ENCODE measurements around the gene CEP95. TPM values are rescaled to one million over a fixed set of nuclear protein-coding genes. Genes with fewer than 3 reads are reported as not detected.

The CEP95 gene
- total RNA-seq, 1 experiment from 2014 or later, result 77.0 TPM

- POLR2A ChIA-PET, result interaction anchor here (0.7 to 8.5 kb wide), 8 partner anchors 9 to 152 kb away, joined by 3 to 119 read pairs (median 4); partner anchors contain the start of genes CEP95 and DDX5
- Histone ChIP-seq H2AFZ (ENCODE audit: low read depth, low read length, poor library complexity, severe bottlenecking) (no peak within 1 kb of the TSS), H3K9me2 (ENCODE audit: insufficient read depth) (no peaks in the 10 kb centered on the region), H3K27ac (ENCODE audit: low read depth, low read length) (peak within 1 kb of the TSS; percentile 79), H3K9ac (ENCODE audit: low read length) (peak within 1 kb of the TSS; percentile 77), H3K4me3 (replicated peaks in 1 of 2; ENCODE audit: low read depth in 1 of 2, low read length in 2 of 2) (peak within 1 kb of the TSS; percentile 73 to 78), H3K79me2 (ENCODE audit: insufficient read depth, low read length) (peaks cover 74% of the 10 kb centered on the region), H4K20me1 (ENCODE audit: insufficient read depth) (peaks cover 35% of the 10 kb centered on the region; the same call in 1 of the 2 replicates), H3K4me1 (ENCODE audit: control insufficient read depth in 1 of 2, insufficient read depth in 2 of 2, low read length in 2 of 2) (peaks cover 10 to 52% of the 10 kb centered on the region in 2 experiments; a peak in 3 of 4 replicates), H3K4me2 (ENCODE audit: low read length) (peak within 1 kb of the TSS; percentile 80), H3K36me3 (ENCODE audit: control insufficient read depth in 1 of 2, insufficient read depth in 2 of 2, low read length in 2 of 2) (peaks cover 32 to 36% of the 10 kb centered on the region in 2 experiments), H3K27me3 (ENCODE audit: insufficient read depth, low read length) (no peaks in the 10 kb centered on the region), H3K9me3 (ENCODE audit: control insufficient read depth in 1 of 2, insufficient read depth in 1 of 2, low read depth in 1 of 2, low read length in 2 of 2) (no peaks in the 10 kb centered on the region)
- intact Hi-C loops (cut with micrococcal nuclease), result loop anchor here (1.0 to 10.0 kb wide), 3 partner anchors 9 to 352 kb away; partner anchors contain the start of genes CEP95, DDX5 and SMURF2
- RAD21 ChIA-PET (ENCODE audit: low non-redundant PET in 1 of 2, low total read pairs in 2 of 2, uncharacterized antibody in 2 of 2, unreplicated experiment in 2 of 2), result interaction anchor here in 1 of 2 experiments (0.7 to 1.7 kb wide), 3 partner anchors 10 to 77 kb away, joined by 3 to 5 read pairs (median 5); partner anchors contain the start of genes CEP95 and DDX5
- CTCF ChIA-PET, result interaction anchor here (1.3 to 4.5 kb wide), 3 partner anchors 9 to 76 kb away, joined by 3 to 68 read pairs (median 14); partner anchors contain the start of genes CEP95 and DDX5
- no peak for TF ChIP-seq SRF (IDR thresholded peaks at IDR 0.05; ENCODE audit: low read depth)
- TF ChIP-seq RAD21 (IDR thresholded peaks at IDR 0.05; ENCODE audit: low read depth), result peak; percentile 75
- TF ChIP-seq ELF1 (IDR thresholded peaks at IDR 0.05; ENCODE audit: borderline replicate concordance, low read depth), result peak; percentile 78
- TF ChIP-seq EZH2 (IDR thresholded peaks at IDR 0.05), result no peak
- peak; percentile 38; the same call in 1 of the 2 replicates for TF ChIP-seq CBX3 (IDR thresholded peaks at IDR 0.05; ENCODE audit: low read depth)
- TF ChIP-seq FOSL1 (IDR thresholded peaks at IDR 0.05; ENCODE audit: low read depth), result no peak
- TF ChIP-seq ZFX (IDR thresholded peaks at IDR 0.05), result peak; percentile 68
- TF ChIP-seq TCF7L2 (IDR thresholded peaks at IDR 0.05; ENCODE audit: borderline replicate concordance, extremely low read depth, insufficient read depth, insufficient read length), result peak; percentile 13
- no peak for TF ChIP-seq ZNF274 (IDR thresholded peaks at IDR 0.05; ENCODE audit: low read depth, low read length)
- no peak for TF ChIP-seq CEBPB (IDR thresholded peaks at IDR 0.05; ENCODE audit: low read depth)
- TF ChIP-seq SP1 (IDR thresholded peaks at IDR 0.05; ENCODE audit: low read depth), result peak; percentile 58
- peak; percentile 96 for TF ChIP-seq POLR2A (IDR thresholded peaks at IDR 0.05; ENCODE audit: borderline replicate concordance, extremely low read depth, insufficient read depth, insufficient read length)
- no peak for TF ChIP-seq EZH2phosphoT487 (IDR thresholded peaks at IDR 0.05; ENCODE audit: borderline replicate concordance)
- peak; percentile 97 for TF ChIP-seq POLR2AphosphoS5 (IDR thresholded peaks at IDR 0.05; ENCODE audit: low read depth, low read length)
- TF ChIP-seq YY1 (IDR thresholded peaks at IDR 0.05; ENCODE audit: extremely low read depth, insufficient replicate concordance, low read depth, low read length), result peak; percentile 91
- peak; percentile 68 for TF ChIP-seq EGR1 (IDR thresholded peaks at IDR 0.05; ENCODE audit: low read depth)
- TF ChIP-seq SIN3A (IDR thresholded peaks at IDR 0.05; ENCODE audit: low read depth), result peak; percentile 70
- peak; percentile 87 for TF ChIP-seq MAX (IDR thresholded peaks at IDR 0.05)
- TF ChIP-seq REST (IDR thresholded peaks at IDR 0.05; ENCODE audit: low read depth), result no peak
- TF ChIP-seq JUND (IDR thresholded peaks at IDR 0.05), result peak; percentile 32; the same call in 1 of the 2 replicates
- peak; percentile 69 to 81 (median 72); a peak in 5 of 6 replicates for TF ChIP-seq CTCF (IDR thresholded peaks at IDR 0.05 in 2 of 3, conservative IDR thresholded peaks at IDR 0.05 in 1 of 3; ENCODE audit: borderline replicate concordance in 1 of 3, insufficient read depth in 1 of 3, low read depth in 2 of 3, low read length in 2 of 3)
- TF ChIP-seq ATF3 (IDR thresholded peaks at IDR 0.05), result no peak
- peak; percentile 87 for DNase-seq (ENCODE audit: low read depth, low spot score)
- ATAC-seq, result peak; percentile 88
- TSS peak; percentile 99 for BruUV-seq (replicated peaks)
These were observed 9.8 kb upstream of the CEP95 start, which contains the start of gene POLG2 for GRCh38 chr17:64496786-64497564. TSS of gene POLG2 (minus strand) at chr17:64497054. CDS start at chr17:64496968, 86 bp downstream.

Data from HCT116 (cell line).